H1 (cell line): ENCODE data around the gene SLC24A3. TPM values are rescaled to one million over a fixed set of nuclear protein-coding genes. Genes with fewer than 3 reads are reported as not detected.

ENCODE experiments used
- CTCF ChIA-PET: fragments of 300-600 bp; sonication (Branson Sonifier 250); formaldehyde crosslinking; loops from one replicate; lab custom pipeline; 2021; ENCODE audit not compliant: partially characterized antibody; lab: Charles Lee
- POLR2A ChIA-PET: fragments of 300-600 bp; sonication (Branson Sonifier 250); formaldehyde crosslinking; loops from one replicate; lab custom pipeline; 2021; ENCODE audit warnings: inconsistent platforms; ENCODE audit not compliant: partially characterized antibody; lab: Charles Lee
- DNase-seq, 2 experiments: peaks; one replicate each; pipeline versions ENCODE4 v3.0.0 to v3.0.0-alpha.2; 2010 to 2022; ENCODE audit warnings: low spot score in 2 of 2, low read depth in 1 of 2, mixed read lengths in 1 of 2
- FAIRE-seq: peaks from 2 replicates; lab custom pipeline; 2011; peaks lifted over from hg19 to GRCh38; lab: Jason Lieb, UNC
- H2AFZ ChIP-seq: 2 replicates; pipeline ENCODE4 v1.8.1; 2012; ENCODE audit warnings: low read length, inconsistent platforms
- H2AK5ac ChIP-seq: 2 replicates; pipeline ENCODE4 v1.6.1; 2013; ENCODE audit warnings: low read depth, low read length
- H2BK120ac ChIP-seq: replicated peaks from 2 replicates; pipeline ENCODE3; 2013; ENCODE audit warnings: low read depth, low read length, inconsistent platforms
- H2BK12ac ChIP-seq: 2 replicates; pipeline ENCODE4 v1.6.1; 2013; ENCODE audit warnings: low read depth, low read length
- H2BK15ac ChIP-seq: 2 replicates; pipeline ENCODE4 v1.6.1; 2013; ENCODE audit warnings: low read length
- H2BK20ac ChIP-seq: 2 replicates; pipeline ENCODE4 v1.6.1; 2013; ENCODE audit warnings: low read length
- H2BK5ac ChIP-seq: 2 replicates; pipeline ENCODE4 v1.6.1; 2013; ENCODE audit warnings: low read depth, low read length
- H3K14ac ChIP-seq: 2 replicates; pipeline ENCODE4 v1.6.1; 2013; ENCODE audit warnings: inconsistent platforms; ENCODE audit not compliant: insufficient read length
- H3K18ac ChIP-seq: 2 replicates; pipeline ENCODE4 v1.6.1; 2013; ENCODE audit warnings: low read length; ENCODE audit errors: extremely low read depth
- H3K23ac ChIP-seq: 2 replicates; pipeline ENCODE4 v1.6.1; 2013; ENCODE audit warnings: inconsistent platforms; ENCODE audit not compliant: insufficient read length
- H3K23me2 ChIP-seq: 2 replicates; pipeline ENCODE4 v1.6.1; 2013; ENCODE audit warnings: low read depth, low read length
- H3K27ac ChIP-seq: 2 replicates; pipeline ENCODE4 v1.6.1; 2011; ENCODE audit warnings: low read depth, low read length, inconsistent platforms
- H3K27me3 ChIP-seq, 4 experiments: replicated peaks in 1 of 4; 1 replicate in 1 of 4; 2 replicates in 3 of 4; pipeline versions ENCODE4 v1.6.1 to v1.8.1; 2011 to 2013; ENCODE audit warnings: low read length in 3 of 4, mild to moderate bottlenecking in 3 of 4, inconsistent platforms in 2 of 4, mixed read lengths in 2 of 4, moderate library complexity in 1 of 4; ENCODE audit not compliant: control insufficient read depth in 3 of 4, insufficient read depth in 3 of 4; ENCODE audit errors: extremely low read depth in 1 of 4
- H3K36me3 ChIP-seq, 4 experiments: 2 replicates each; pipeline versions ENCODE4 v1.6.1 to v1.8.1; 2011 to 2013; ENCODE audit warnings: mild to moderate bottlenecking in 4 of 4, low read length in 3 of 4, moderate library complexity in 2 of 4, control low read depth in 1 of 4, inconsistent platforms in 1 of 4; ENCODE audit not compliant: insufficient read depth in 4 of 4, control insufficient read depth in 2 of 4
- H3K4ac ChIP-seq: replicated peaks from 2 replicates; pipeline ENCODE3; 2013; ENCODE audit warnings: low read length, low read depth, mixed read lengths, inconsistent platforms; ENCODE audit not compliant: insufficient read length
- H3K4me1 ChIP-seq, 4 experiments: replicated peaks in 1 of 4; 1 replicate in 1 of 4; 2 replicates in 3 of 4; pipeline versions ENCODE4 v1.6.1 to v1.8.1; 2011 to 2013; ENCODE audit warnings: low read length in 3 of 4, inconsistent platforms in 2 of 4, mixed read lengths in 1 of 4; ENCODE audit not compliant: insufficient read depth in 4 of 4, control insufficient read depth in 3 of 4
- H3K4me2 ChIP-seq, 2 experiments: 2 replicates each; pipeline versions ENCODE4 v1.6.1 to v1.8.1; 2011 to 2013; ENCODE audit warnings: low read depth in 2 of 2, low read length in 2 of 2, control low read depth in 1 of 2, inconsistent platforms in 1 of 2, mild to moderate bottlenecking in 1 of 2; ENCODE audit not compliant: insufficient read depth in 1 of 2
- H3K4me3 ChIP-seq, 4 experiments: fragments of 200-600, 300-600 bp in 1 of 4; sonication (generic), shearing (Covaris generic), sonication (Bioruptor Twin) in 1 of 4; 2 replicates each; pipeline versions ENCODE4 v1.5.1 to v1.8.1; 2011 to 2016; ENCODE audit warnings: low read length in 4 of 4, low read depth in 3 of 4, control low read depth in 2 of 4, inconsistent platforms in 2 of 4, mild to moderate bottlenecking in 2 of 4, mixed read lengths in 1 of 4, moderate library complexity in 1 of 4; ENCODE audit not compliant: insufficient read depth in 2 of 4; ENCODE audit errors: extremely low read depth in 1 of 4
- H3K56ac ChIP-seq: replicated peaks from 2 replicates; pipeline ENCODE3; 2013; ENCODE audit warnings: low read depth, mild to moderate bottlenecking, mixed read lengths, low read length, inconsistent platforms; ENCODE audit not compliant: insufficient read length
- H3K79me1 ChIP-seq: 2 replicates; pipeline ENCODE4 v1.6.1; 2013; ENCODE audit warnings: low read depth, low read length, control low read depth
- H3K79me2 ChIP-seq, 2 experiments: 2 replicates each; pipeline versions ENCODE4 v1.6.1 to v1.8.1; 2012 to 2013; ENCODE audit warnings: low read length in 2 of 2, mild to moderate bottlenecking in 2 of 2, inconsistent platforms in 1 of 2; ENCODE audit not compliant: insufficient read depth in 2 of 2, control insufficient read depth in 1 of 2
- H3K9ac ChIP-seq, 4 experiments: replicated peaks in 1 of 4; 1 replicate in 1 of 4; 2 replicates in 3 of 4; pipeline versions ENCODE4 v1.6.1 to v1.8.1; 2011 to 2013; ENCODE audit warnings: low read depth in 3 of 4, low read length in 3 of 4, control low read depth in 2 of 4, mild to moderate bottlenecking in 2 of 4, moderate library complexity in 2 of 4, inconsistent platforms in 1 of 4; ENCODE audit errors: extremely low read depth in 1 of 4
- H3K9me3 ChIP-seq, 2 experiments: 2 replicates each; pipeline versions ENCODE4 v1.6.1 to v1.8.1; 2012 to 2013; ENCODE audit warnings: mild to moderate bottlenecking in 2 of 2, moderate library complexity in 2 of 2, control low read depth in 1 of 2, inconsistent platforms in 1 of 2, low read depth in 1 of 2, low read length in 1 of 2, mixed read lengths in 1 of 2; ENCODE audit not compliant: insufficient read depth in 2 of 2
- H4K20me1 ChIP-seq, 2 experiments: replicated peaks in 1 of 2; 2 replicates each; pipeline versions ENCODE3 to v1.8.1; 2011 to 2013; ENCODE audit warnings: inconsistent platforms in 2 of 2, low read length in 2 of 2, mild to moderate bottlenecking in 1 of 2; ENCODE audit not compliant: insufficient read depth in 2 of 2, control insufficient read depth in 1 of 2
- H4K5ac ChIP-seq: 2 replicates; pipeline ENCODE4 v1.6.1; 2013; ENCODE audit warnings: low read length, low read depth, mixed read lengths, inconsistent platforms; ENCODE audit not compliant: insufficient read length
- H4K8ac ChIP-seq: 2 replicates; pipeline ENCODE4 v1.8.0; 2013; ENCODE audit warnings: mild to moderate bottlenecking, moderate library complexity, low read length, inconsistent platforms; ENCODE audit not compliant: insufficient read depth; ENCODE audit errors: extremely low read depth
- H4K91ac ChIP-seq: replicated peaks from 2 replicates; pipeline ENCODE3; 2013; ENCODE audit warnings: low read length, mixed read lengths, inconsistent platforms; ENCODE audit not compliant: insufficient read length
- CBX5 ChIP-seq: fragments of 300-800, 300-1000 bp; sonication (generic); IDR thresholded peaks from 2 replicates; pipeline ENCODE4 v1.7.1; 2016; ENCODE audit warnings: antibody characterized with exemption, low read length, low read depth
- CBX8 ChIP-seq: fragments of 300-800, 300-1000 bp; sonication (generic); IDR thresholded peaks from 2 replicates; pipeline ENCODE4 v1.7.1; 2016; ENCODE audit warnings: low read depth, low read length, borderline replicate concordance
- CHD1 ChIP-seq: IDR thresholded peaks from 2 replicates; pipeline ENCODE4 v1.6.1; 2012; ENCODE audit warnings: low read depth, low read length, improper control_type of control experiment
- CHD2 ChIP-seq: IDR thresholded peaks from 2 replicates; pipeline ENCODE4 v1.6.1; 2012; ENCODE audit warnings: low read length, improper control_type of control experiment
- CREB1 ChIP-seq: IDR thresholded peaks from 2 replicates; pipeline ENCODE4 v1.6.1; 2012; ENCODE audit warnings: inconsistent platforms
- FOSL1 ChIP-seq: IDR thresholded peaks from 2 replicates; pipeline ENCODE4 v1.6.1; 2011; ENCODE audit warnings: mild to moderate bottlenecking, low read depth, low read length, moderate library complexity; ENCODE audit not compliant: insufficient read depth
- RAD21 ChIP-seq, 2 experiments: IDR thresholded peaks in 1 of 2; conservative IDR thresholded peaks in 1 of 2; 2 replicates each; pipeline ENCODE4 v1.6.1; 2011; ENCODE audit warnings: low read depth in 2 of 2, low read length in 2 of 2, improper control_type of control experiment in 1 of 2, inconsistent platforms in 1 of 2, mild to moderate bottlenecking in 1 of 2, moderate library complexity in 1 of 2
- SIRT6 ChIP-seq: IDR thresholded peaks from one replicate; pipeline ENCODE4 v1.7.1; 2012; ENCODE audit warnings: low read length, inconsistent platforms
- SP4 ChIP-seq: IDR thresholded peaks from 2 replicates; pipeline ENCODE4 v1.6.1; 2012; ENCODE audit warnings: low read length, inconsistent platforms
- TAF1 ChIP-seq: IDR thresholded peaks from 2 replicates; pipeline ENCODE4 v1.6.1; 2011; ENCODE audit warnings: mild to moderate bottlenecking, low read depth, low read length
- WGBS, 2 experiments: shearing (Covaris generic) in 1 of 2; methylation state at CpG; one replicate each; pipeline versions ENCODE4 v1.1.6 to v1.1.7; 2013 to 2015; ENCODE audit warnings: low lambda C conversion rate in 2 of 2, mixed read lengths in 2 of 2, inconsistent platforms in 1 of 2, low coverage in 1 of 2, missing lambda C conversion rate in 1 of 2; ENCODE audit not compliant: insufficient replicate concordance in 2 of 2, insufficient coverage in 1 of 2, insufficient read length in 1 of 2; ENCODE audit errors: extremely low coverage in 1 of 2, missing lambda C conversion rate in 1 of 2; 5-methylcytosine and 5-hydroxymethylcytosine counted together
- polyA plus RNA-seq, 7 experiments: library from polyadenylated mRNA; depleted of rRNA in 3 of 7; stranded (reverse) in 5 of 7; unstranded in 2 of 7; fragments of >200 nt in 5 of 7; fragments of 200-250 nt in 2 of 7; gene quantifications; 1 replicate in 5 of 7; 2 replicates in 1 of 7; 4 replicates in 1 of 7; pipeline versions ENCODE4 v1.2.1 to v1.2.3, GENCODE V29; 2011 to 2013; ENCODE audit warnings: missing spikeins in 2 of 7, mixed read lengths in 2 of 7
- total RNA-seq: library from RNA; stranded (reverse); fragmentation: NEBNext Ultra II Directional; extraction: Animal tissue kit (Norgen Biotek cat#: 25700); gene quantifications from 2 replicates; pipeline ENCODE4 v1.2.1, GENCODE V29; 2021

SLC24A3 gene
- total and polyA plus RNA-seq, 2 of the 8 experiments (the other 6 are each of a cell fraction or from before 2014, with no cell fraction given): 4.5 to 6.3 TPM

GRCh38 chr20:19320005-19320404, 107.6 kb downstream of the SLC24A3 start:
- no peak overlapping the region for H3K56ac ChIP-seq
- H4K20me1 ChIP-seq: no peaks in the 10 kb centered on the region
- H3K9ac ChIP-seq: no peak overlapping the region
- H3K18ac ChIP-seq: no peak overlapping the region
- no peak overlapping the region for H2BK15ac ChIP-seq
- H4K5ac ChIP-seq: no peak overlapping the region
- no peak overlapping the region for H3K27ac ChIP-seq
- no peak overlapping the region for H3K4me3 ChIP-seq
- 96% methylated on average over 8 of the region's 8 CpGs; no CpG with 5 or more reads in 1 of the 2 experiments for WGBS, 2 experiments
- no peak overlapping the region for H3K4ac ChIP-seq
- ChIA-PET CTCF (interaction anchor here (0.8 to 1.3 kb wide), 6 partner anchors 9 to 686 kb away, joined by 3 to 4 read pairs (median 4); no protein-coding TSS in a partner anchor), POLR2A (no interaction called here)
- H3K4me2 ChIP-seq: no peak overlapping the region
- H4K91ac ChIP-seq: no peak overlapping the region
- no peak overlapping the region for H2AFZ ChIP-seq
- no peak overlapping the region for H2BK20ac ChIP-seq
- no peak overlapping the region for H2BK120ac ChIP-seq
- no peak overlapping the region for H2BK5ac ChIP-seq
- H3K4me1 ChIP-seq: no peaks in the 10 kb centered on the region
- no peaks in the 10 kb centered on the region for H3K79me1 ChIP-seq
- H2BK12ac ChIP-seq: no peak overlapping the region
- FAIRE-seq (no peak), DNase-seq (no peak)
- H3K23me2 ChIP-seq: no peaks in the 10 kb centered on the region
- H3K23ac ChIP-seq: no peak overlapping the region
- H2AK5ac ChIP-seq: no peak overlapping the region
- H3K36me3 ChIP-seq: no peaks in the 10 kb centered on the region; a peak in 1 of 8 replicates
- H4K8ac ChIP-seq: no peak overlapping the region
- H3K14ac ChIP-seq: no peak overlapping the region
- no peaks in the 10 kb centered on the region for H3K27me3 ChIP-seq
- H3K79me2 ChIP-seq: no peaks in the 10 kb centered on the region
- H3K9me3 ChIP-seq: no peaks in the 10 kb centered on the region
- TF ChIP-seq CHD2 (no peak), CREB1 (no peak), CBX5 (no peak), SIRT6 (no peak), TAF1 (no peak), CHD1 (no peak), RAD21 (IDR thresholded peaks at IDR 0.05 in 1 of 2, conservative IDR thresholded peaks at IDR 0.05 in 1 of 2; ENCODE audit: low read depth in 2 of 2, low read length in 2 of 2) (no peak), SP4 (no peak), FOSL1 (no peak), CBX8 (no peak)
